HG03280 (cell line): Measurements from ENCODE around the gene SND1.

ENCODE experiments used
- ATAC-seq: cut with Tn5 transposase; IDR thresholded peaks from one replicate; pipeline ENCODE4 v1.9.1; 2021; ENCODE audit warnings: mild to moderate bottlenecking, moderate library complexity; ENCODE audit not compliant: unreplicated experiment

SND1 gene

DNA sequence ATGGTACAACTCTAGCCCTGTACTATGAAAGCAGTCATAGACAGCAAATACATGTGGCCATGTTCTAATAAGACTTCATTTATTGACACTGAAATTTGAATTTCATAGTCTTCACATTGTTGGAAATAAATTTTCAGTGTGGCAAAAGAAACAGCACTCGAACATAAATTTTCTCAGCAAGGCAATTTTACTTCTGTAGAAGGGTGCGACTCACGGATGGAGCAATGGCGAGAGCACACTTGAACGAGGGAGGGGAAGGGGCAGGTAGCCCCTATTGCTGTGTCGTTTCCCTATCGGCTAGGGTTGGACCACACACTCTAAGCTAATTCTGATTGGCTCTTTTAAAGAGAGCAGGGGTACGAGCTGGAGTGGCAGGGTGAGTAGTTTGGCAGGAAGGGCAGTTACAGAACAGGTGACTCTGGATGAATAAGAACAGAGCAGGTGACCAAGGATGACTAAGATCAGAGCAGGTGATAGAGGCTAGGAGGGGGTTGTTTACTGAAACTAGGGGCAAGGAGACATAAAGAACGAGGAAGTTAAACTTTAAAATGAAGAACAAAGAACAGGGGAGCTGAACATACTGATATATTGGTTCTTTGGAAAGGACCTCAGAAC is 327.2 kb downstream of the SND1 start:
- no peak for ATAC-seq

DNA sequence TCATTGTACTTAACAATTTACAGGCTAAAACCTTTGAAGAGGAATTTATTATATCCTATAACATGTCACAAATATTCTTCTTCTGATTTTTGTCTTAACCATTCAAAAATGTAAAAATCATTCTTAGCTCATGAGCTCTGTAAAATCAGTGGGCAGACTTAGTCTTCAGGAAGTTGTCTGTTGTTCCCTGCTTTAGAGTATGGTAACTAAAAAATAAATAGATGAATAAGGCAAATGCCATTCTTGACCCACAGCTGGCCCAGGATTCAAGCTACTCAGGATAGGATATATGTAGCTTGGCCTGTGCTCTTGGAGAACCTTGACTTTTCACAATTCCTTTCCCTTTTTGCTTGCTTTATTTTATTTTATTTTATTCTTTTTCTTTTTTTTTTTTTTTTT is 327.7 kb downstream of the SND1 start:
- ATAC-seq: no peak

DNA sequence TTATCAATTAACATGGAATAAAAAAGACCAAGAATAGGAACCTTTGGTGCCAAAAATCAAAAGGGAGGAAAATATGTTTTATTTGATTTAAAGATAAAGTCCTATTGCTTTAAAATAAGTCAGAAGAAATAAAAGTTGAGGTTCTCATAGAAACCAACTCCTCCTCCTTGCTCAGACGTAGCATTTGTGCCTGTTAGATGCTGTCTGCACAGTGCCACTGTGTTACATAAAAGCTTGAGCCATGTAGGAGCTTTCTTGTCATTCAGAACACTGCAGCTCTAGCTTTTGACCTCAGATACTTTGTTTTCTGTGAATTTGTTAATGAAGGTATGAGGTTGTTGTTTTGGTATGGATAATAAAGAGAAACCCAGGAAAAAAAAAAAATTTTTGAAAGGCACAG is 328.9 kb downstream of the SND1 start:
- ATAC-seq: no peak

DNA sequence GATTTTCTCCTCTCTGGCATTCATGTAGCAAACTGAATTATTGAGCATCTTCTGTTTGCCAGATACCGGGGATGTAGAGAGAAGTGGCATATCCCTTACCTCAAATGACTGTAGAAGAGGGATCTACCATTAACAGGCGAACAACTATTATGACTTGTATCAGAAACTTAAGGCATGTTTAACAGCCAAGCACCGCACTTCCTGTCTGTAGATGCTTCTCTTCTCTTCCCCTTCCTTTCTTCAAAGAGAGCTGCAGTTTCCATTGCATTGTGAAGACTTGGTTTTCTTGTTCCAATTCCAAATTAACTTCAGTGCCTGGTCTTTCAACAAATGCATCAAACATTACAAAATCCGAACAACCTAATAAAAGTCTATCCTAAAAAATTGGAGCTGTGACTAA is 330.0 kb downstream of the SND1 start:
- no peak for ATAC-seq

DNA sequence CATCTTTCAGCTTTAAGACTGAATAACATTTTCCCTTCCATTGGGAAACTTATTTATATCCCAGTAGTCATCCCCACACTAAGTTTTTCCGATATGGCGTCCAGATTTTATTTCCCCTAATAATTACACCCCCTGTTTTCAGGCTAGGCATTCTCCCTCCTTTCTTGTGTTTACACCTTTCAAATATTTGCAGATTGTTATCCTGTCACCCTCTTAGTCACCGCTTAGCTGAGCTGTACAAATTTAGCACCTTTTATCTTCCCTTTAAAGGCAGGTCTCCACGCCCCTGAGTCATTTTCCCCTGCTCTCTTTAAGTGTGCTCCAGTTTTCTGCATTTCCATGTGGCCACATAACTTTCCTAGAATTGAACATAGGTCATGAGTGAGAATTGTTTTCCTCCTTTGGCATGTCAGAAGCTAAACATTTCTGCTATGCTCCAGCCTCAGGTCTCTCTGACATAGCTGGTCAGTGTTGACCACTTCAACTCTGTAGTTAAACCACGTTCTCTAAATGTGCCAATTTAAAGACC is 331.9 kb downstream of the SND1 start:
- ATAC-seq: no peak

DNA sequence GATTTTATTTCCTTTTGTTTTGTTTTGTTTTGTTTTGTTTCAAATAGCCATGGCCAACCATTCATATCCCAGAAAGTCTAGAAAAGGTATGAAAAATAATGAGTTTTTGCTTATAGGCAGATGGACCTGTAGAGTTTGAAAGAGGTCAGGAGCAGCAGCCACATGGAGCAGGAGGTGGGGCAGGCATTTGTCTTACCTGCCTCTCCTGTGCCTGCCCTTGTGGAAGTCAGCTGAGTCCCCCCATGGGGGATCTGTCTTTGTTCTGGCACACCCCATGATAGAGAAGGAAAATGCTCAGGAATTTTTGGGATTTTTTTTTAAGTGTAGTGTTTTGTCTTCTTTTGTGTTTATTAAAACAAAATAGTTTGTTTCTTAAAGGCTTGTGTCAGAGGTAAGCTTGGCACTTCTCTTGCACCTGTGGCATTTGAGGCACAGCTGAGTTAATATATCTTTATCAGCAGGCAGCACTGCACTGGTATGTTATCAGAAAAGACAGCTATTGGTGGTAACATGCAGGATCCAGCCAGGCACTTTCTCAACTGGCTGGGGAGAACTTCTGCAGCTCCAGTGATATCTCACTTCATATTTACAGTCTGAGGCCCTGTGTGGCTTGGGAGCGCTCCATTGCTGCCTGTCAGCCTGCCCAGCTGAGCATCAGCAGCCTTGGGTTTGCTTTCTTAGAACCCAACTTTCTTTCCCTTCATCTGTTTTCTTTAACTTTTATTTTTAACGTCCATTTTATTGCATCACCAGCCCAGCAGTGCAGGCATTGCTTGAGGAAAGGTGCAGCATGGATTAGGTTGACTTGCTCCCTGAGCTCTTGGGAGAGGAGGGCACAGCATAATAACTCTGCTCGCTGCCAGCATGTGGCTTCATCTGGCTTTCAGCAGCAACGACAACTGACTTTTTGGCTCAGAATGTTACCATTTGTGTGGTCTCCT is 334.9 kb downstream of the SND1 start:
- ATAC-seq: no peak

DNA sequence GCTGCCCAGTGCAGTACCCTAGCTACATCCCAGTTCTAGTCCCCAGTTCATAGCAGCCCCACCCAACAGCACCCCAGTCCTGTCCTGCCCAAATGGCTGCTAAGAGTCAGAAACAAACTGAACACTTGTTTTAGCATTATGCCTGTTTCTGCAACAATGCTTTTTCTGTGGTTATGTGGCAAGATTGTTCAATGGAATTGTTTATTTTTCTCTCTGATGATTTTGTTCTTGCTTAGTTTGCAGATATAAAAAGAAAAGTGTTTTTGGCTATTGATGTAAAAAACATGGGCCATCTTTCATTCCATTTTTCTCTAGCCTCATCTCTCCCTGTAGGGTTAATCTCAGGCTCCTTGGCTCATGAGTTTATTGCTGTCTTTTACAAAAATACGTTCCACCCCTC is 336.8 kb downstream of the SND1 start:
- no peak for ATAC-seq

DNA sequence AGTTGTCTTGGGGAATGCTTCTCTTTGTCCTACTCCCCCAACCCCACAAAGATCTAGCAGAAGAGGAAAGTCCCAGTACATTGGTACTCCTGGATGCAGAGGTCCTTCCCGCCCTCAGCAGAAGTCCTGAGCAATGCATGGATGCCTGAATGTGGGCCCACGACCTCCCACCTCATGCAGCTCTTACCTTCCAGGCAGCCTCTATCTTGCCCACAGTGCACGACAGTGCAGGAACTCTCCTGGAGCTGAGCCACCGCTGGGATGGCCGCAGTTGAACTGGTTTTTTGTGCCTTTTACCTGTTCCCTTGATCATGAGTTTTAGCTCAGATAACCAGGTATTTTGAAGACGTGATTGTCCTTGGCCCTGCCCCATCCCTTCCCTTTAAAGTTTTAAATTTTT is 341.3 kb downstream of the SND1 start:
- ATAC-seq: no peak

DNA sequence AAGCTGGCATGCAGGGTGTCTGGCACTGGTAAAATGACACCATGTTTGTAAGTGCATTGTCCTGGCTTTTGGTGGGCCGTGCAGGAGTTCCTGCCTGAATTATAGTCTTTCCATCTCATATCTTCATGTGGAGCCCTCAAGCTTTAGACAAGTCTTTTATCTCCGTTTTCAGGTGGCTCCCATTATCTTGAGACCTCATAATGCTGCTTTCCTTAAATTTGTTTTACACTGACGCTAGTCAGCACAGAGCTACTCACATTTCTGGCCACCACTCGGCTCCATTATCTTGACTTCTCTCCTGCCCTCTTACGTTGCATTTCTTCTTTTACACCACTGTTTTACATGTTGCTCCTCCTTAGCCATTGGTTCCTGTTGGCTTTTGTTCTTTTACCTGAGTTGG is 342.0 kb downstream of the SND1 start:
- ATAC-seq: no peak

DNA sequence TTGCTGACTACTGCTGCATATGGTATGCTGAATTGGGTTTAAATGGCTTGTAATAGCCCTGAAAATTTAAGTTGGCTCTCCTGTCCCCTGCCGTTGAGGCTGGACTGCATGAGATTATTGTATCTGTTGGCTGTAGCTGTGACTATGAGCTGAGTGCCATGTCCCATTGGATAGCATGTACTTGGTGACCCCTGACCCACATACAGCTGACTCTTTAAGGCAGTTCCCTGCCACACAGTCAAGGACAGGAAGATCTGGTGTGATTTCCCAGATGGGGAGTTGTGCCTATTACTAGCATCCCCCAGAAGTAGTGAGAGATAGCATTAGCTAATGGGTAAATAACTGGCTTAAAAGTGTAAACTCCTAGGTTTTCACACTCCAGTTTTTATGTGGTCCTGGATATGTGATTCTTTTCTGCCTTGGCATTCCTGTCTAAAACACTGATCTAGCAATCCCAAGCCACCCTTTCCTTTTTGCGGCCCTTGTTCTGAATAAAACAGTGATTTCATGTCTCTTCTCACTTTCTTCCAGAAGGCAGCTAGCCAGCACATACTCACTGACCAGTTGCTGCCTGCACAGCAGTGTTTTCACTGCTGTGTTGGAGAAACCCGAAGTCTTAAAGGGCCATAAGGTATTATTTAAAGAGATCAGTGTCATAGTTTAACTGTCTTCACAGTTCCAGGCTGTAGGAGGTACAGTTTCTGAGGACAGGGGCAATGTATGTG is 343.3 kb downstream of the SND1 start:
- ATAC-seq: no peak

DNA sequence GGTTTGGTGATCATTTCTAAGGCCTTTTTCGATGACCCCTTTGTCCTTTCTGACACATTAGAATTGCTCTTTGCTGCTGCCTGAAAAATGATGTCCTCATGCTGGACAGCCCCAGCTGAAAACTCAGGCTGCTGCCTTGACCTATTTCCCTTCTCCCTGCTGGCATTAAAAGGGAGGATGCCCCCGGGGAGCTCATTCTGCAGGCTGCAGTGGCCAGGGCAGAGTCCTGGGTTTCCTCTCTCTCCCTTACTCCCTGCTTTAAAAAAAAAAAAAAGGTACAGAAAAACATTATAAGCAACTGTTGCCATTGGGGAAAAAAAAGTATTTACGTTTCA is 343.9 kb downstream of the SND1 start:
- no peak for ATAC-seq

DNA sequence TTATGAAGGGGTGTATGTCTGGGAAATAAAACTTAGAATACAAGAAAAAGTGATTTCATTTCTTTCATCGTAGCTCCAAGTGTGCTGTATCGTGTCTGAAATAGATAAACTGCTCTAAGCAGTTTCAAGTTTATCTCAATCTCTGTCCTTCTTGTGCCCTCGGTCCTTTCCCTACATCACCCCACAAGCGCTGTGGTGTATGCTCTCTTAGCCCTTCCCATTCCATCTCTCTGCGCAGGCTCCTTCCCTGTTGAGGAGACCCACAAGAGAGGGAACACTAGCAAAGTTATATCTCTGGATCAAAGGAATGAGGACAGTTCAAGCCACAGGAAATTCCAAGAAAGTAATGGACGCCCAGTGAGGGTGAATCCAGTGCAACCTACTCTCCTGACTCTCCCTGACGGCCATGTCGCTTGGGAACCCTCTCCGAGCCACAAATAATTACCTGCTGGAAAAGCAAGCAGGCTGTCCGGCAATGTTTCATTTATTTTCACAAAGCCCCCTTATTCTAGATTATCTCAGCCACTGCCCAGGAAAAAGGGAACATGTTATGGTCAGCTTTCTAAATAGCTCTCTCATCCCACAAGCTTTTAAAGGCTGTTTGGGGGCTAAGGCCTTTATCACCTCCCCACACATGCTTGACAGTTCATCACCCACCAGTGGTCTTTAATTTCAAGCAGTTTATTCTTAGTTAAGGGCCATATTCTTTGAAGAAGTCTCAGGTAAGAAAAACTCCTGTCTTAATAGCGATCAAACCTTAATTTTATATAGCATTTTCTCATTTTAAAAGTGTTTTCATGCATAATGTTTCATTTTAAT is 344.5 kb downstream of the SND1 start:
- no peak for ATAC-seq

DNA sequence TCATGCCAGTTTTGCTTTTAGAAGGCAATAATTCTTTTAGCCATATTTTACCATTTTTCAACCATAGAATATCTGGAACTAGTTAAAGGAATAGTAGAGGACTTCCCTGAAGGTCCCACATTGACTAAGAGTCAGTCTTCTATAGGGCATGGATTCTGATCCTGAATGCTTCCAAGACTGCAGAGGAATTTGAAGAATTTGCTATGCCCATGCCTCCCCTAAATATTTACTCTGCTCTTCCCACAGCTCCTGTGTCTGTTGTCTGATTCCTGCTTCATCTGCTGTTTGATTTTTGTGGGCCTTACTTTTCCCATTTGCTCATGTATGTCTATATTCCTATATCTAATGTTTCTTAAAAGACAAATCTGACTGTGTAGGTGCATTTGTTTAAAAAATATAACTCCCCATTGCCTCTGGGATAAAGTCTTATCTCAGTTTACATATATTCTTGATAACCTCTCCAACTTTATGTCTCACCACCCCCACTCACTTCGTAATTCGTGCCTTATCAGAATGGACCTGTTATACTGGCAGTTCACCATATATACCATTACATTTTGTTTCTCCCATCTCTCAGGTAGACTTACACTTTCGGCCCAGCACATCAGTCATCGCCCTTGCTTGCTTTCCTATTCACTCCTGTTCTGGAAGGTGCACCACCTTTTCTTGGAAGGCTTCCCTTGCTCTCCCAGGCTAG is 345.4 kb downstream of the SND1 start:
- ATAC-seq: no peak

DNA sequence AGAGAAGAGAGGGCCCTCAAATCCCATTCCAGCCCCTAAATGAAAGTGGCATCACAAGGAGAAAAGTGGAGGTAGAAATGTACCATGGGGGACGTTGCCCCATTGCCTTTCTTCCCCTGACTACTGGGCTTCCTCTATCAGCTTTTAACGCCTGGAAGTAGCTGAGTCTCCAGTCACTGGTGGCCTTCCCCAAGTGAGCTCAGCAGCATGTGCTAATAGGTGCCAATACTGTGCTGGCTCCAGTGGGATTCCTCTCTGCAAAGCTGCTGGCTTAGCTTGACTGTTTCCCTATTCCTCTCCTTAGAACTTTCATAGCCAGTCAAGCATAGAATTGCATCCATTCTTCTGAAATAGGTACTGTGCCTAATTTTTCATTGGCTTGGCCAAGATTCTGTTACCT is 346.7 kb downstream of the SND1 start:
- no peak for ATAC-seq

DNA sequence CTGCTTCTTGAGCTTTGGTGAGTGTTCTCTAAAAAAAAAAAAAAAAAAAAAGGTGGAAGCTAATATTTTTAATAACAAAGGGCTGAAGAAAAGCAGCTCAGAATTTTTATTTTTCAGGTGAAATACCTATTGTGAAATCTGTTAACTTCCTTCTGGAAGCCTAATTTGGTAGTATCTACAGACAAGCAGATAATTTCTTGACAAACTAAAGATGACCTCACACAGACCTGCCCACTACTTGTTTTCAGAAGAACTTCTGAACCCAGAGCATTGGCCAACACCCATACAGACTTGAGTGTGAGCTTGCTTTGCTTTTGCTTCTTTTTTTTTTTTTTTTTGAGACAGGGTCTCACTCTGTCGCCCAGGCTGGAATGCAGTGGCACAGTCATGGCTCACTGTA is 348.1 kb downstream of the SND1 start:
- ATAC-seq: no peak

DNA sequence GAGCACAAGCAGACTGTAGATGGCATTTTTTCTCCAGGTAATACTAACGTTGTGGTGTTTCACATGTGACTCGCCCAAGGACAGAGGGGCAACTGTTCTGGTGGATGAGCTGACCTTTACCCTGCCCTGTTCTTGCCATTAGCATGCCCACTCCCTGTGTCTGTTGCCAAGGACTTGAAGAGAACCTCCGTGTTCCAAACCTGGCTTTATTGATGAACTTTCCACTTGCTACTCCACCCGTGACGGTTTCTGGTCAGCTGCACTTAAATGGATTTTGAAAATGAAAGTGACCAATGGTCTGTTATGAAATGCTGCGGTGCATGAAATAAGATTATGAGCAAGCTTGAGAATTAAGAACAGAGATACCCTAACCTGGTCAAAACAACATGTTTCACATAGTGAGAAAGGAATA is 348.9 kb downstream of the SND1 start:
- no peak for ATAC-seq

DNA sequence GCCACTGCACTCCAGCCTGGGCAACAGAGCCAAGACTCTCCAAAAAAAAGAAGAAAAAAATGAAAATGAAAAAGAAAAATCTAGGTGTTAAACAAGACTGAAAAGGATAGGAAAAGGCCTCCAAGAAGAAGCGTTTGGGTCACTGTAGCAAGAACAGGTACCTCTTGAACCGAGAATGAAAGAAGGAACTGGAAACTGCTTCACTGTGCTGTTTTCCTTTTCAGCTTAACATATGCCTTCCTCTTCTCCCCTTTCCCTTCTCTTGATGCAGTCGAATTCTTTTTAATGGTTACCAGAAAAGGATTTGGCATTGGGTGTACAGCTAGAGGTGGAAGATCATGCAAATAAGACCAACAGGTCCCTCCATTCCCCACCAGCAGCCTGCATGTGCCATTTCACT is 351.2 kb downstream of the SND1 start:
- ATAC-seq: peak; percentile 51

DNA sequence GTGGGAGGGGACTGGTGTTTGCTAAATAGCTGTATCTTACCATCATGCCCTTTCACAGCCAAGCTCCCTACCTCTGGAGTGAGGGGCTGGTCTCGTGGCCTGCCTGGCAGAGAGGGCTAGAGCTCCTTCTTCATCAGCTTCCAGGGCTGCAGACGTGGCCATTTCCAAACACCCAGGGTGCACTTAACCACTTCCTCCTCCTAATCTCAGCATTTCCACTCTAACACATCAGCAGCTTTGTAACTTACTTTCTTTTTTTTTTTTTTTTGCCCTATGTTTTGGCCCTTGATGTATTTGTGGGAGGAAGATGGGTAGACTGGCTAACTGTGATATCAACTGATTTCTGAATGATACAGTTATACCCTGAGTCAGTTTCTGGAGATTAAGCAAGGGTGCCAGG is 351.8 kb downstream of the SND1 start:
- no peak for ATAC-seq

DNA sequence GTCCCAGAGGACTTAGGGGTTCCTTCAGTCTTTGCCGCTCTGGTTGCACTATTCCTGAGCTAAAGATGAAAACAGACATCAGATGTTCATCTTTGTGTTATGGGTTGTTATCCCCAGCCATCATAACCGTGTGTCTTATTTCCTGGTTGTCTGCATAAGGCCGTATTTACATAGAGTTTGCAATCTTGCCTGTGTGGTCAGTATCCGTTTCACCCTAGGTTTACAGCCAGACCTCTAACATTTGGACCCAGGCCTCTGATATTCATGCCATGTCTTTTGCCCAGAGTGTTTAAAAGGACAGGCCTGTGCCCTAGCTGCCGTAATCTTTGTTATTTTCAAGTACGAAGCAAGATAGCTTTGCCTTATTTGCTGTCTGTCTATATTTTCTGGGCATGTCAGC is 352.6 kb downstream of the SND1 start:
- ATAC-seq: no peak

DNA sequence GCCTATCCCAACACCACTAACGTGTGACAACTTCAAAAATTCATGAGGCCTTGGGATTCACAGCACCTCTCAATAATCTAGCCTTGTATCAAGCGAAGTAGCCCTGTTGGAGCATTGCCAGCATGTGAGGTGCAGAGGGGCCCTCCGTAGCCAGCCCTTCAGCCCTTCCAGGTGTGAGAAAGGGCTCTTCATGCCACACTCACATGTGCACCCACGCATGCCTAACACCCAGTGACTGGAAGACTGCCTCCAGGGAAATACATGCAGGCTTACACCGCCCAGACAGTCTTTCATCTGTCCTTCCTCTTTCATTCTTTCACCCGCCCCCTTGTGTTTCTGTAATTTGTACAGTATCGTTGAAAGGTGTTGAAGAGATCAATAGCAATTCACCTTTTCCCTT is 353.1 kb downstream of the SND1 start:
- ATAC-seq: no peak
